Measurements from ENCODE around the gene MRTFA.

DNA sequence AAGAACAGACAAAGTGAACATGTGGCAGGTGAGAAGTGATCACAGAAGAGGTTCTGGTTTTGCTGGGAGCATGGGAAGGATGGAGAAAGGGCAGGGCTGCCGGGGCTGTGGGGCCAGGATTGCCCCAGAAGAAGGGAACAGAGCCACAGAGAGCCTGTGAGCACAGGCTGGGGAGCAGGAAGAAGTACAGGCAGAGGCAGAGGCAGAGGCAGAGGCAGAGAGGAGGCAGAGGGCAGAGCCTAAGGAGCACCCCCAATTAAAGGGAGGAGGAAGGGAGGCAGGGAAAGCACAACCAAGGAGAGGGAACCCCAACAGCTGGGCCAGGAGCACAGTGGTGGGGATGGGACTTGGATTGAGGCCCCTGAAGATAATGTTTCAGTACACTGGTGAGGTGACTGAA, 214.6 kb downstream of the MRTFA start:
- TF ChIP-seq POLR2A (IDR thresholded peaks at IDR 0.05) (no peak), CTCF (IDR thresholded peaks at IDR 0.05 in 8 of 11, conservative IDR thresholded peaks at IDR 0.05 in 3 of 11) (no peak), POLR2AphosphoS5 (IDR thresholded peaks at IDR 0.05) (no peak)
